EH (cell line): ENCODE measurements around the gene MTX1.
A peak's percentile ranks its signal among the peaks of the same experiment; 100 is the strongest.

Experiments used
- DNase-seq: peaks from one replicate; pipeline ENCODE4 v3.0.0-alpha.2; 2015; ENCODE audit warnings: low read depth

MTX1 gene

DNA sequence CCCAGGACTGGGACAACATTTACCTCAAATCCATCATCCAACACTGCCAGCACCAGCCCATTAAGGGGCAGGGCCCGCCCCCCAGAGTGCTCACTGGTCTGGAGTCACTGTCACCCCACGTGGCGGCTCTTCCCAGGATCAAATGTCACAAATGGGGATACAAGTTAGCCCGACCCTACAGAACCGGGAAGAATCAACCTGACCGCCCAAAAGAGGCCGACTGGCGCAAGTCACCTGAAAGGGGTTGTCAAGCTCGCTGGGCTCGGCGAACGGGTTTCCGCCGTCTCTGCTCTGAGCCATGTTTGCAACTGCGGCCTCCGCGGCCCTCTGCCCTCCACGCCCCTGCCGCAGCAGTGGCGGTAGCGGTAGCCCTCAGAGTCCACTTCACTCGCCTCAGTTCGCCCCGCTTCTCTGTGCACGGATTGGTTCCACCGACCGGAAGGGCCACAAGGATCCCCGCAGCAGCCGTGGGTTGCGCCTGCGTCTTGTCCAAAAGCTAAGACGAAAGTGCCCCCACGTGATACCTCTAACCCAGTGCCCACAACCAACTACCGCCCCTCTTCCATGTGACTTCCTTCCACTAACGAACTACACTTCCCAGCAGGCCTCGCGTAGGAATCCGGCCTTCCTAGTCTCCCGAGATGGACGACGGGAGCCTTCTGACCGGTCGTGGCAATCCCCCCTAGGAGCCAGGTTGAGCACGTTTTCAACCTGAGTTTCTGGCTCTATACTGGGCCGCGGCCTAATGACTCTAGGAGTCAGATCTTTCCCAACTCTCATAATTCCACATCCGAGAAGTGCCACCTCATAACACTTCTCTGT lies 53.6 kb downstream of the MTX1 start, which contains the start of gene SCAMP3:
SCAMP3 (minus strand) TSS at position 509 of the 822 bp plus-strand sequence; CDS start at position 300, 209 bp downstream.
- DNase-seq = peak; percentile 99

DNA sequence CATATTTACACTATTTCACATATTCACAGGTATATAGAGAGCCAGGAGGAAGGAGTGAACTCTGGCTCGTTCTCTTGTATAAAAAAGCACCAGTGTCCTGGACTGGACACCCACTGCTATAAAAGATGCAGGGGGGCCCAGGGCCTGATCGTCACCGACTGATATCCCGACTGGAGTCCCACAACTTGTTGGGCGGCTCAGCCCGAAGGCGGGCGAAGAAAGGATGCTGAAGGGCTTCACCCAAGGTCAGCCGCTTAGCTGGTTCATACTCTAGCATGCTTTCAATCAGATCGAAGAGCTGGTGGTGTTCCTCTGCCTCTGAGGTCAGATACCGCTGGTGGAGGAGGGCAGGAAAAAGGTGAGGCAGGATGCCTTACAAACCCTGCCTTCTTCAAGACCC lies 54.6 kb downstream of the MTX1 start:
- DNase-seq = no peak
